Esophagus squamous epithelium (tissue), 4 donors: ENCODE results near the gene STAC.

ENCODE experiments used
- CTCF ChIP-seq, 6 experiments: fragments of 450-650 bp in 4 of 6; fragments of 200-600 bp in 2 of 6; sonication (generic) in 2 of 6; IDR thresholded peaks; one replicate each; pipeline ENCODE4 v1.5.1; 2016 to 2019; ENCODE audit warnings: antibody characterized with exemption in 6 of 6, mild to moderate bottlenecking in 4 of 6, moderate library complexity in 4 of 6
- POLR2A ChIP-seq, 4 donors: fragments of 450-650 bp; IDR thresholded peaks; one replicate each; pipeline ENCODE4 v1.6.1; 2017; ENCODE audit warnings: antibody characterized with exemption in 4 of 4, mild to moderate bottlenecking in 4 of 4, moderate library complexity in 3 of 4

GRCh38 chr3:36379872-36380220 is 458 bp upstream of the STAC start:
- TF ChIP-seq CTCF (IDR thresholded peaks at IDR 0.05) (no peak), POLR2A (IDR thresholded peaks at IDR 0.05) (no peak)
